ENCODE data around the gene C1QB. TPM values are rescaled to one million over a fixed set of nuclear protein-coding genes. Genes with fewer than 3 reads are reported as not detected.
A peak's percentile ranks its signal among the peaks of the same experiment; 100 is the strongest.

C1QB gene
- total RNA-seq, 1 donor from 2014 or later, result not detected

DNA sequence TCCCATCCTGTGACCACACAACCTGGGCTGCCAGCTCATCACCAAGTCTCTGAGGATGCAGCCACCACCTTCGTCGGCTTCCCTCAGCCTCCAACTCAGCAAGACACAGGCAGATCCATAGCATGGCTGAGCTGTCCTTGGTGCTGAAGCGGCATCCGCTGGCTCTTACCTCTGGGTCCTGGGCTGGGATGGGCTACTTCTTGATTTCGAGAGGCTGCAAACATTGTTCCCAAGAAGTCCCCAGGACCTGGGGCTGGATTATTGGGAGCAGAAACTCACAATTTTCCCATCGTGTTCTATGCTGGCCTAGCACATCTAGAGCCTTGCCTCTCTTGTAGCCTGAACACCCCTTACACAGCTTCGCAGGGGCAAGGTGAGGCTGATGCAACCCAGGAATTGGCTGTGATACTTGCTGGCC, 41.5 kb upstream of the C1QB start:
- no peaks in the 10 kb centered on the region for H3K9me3 Mint-ChIP-seq (ENCODE audit: unreplicated experiment)
- no peak overlapping the region for H3K27ac Mint-ChIP-seq (ENCODE audit: unreplicated experiment)
- H3K4me1 Mint-ChIP-seq (ENCODE audit: unreplicated experiment), result peaks cover 12% of the 10 kb centered on the region
- TF ChIP-seq, protein P1, sequence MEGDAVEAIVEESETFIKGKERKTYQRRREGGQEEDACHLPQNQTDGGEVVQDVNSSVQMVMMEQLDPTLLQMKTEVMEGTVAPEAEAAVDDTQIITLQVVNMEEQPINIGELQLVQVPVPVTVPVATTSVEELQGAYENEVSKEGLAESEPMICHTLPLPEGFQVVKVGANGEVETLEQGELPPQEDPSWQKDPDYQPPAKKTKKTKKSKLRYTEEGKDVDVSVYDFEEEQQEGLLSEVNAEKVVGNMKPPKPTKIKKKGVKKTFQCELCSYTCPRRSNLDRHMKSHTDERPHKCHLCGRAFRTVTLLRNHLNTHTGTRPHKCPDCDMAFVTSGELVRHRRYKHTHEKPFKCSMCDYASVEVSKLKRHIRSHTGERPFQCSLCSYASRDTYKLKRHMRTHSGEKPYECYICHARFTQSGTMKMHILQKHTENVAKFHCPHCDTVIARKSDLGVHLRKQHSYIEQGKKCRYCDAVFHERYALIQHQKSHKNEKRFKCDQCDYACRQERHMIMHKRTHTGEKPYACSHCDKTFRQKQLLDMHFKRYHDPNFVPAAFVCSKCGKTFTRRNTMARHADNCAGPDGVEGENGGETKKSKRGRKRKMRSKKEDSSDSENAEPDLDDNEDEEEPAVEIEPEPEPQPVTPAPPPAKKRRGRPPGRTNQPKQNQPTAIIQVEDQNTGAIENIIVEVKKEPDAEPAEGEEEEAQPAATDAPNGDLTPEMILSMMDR (IDR thresholded peaks at IDR 0.05; ENCODE audit: unreplicated experiment), result no peak
- H3K4me3 Mint-ChIP-seq (ENCODE audit: unreplicated experiment), result no peak overlapping the region
- H3K27me3 Mint-ChIP-seq (ENCODE audit: unreplicated experiment), result peaks cover 10% of the 10 kb centered on the region
- no peaks in the 10 kb centered on the region for H3K36me3 Mint-ChIP-seq (ENCODE audit: low read depth, unreplicated experiment)
- DNase-seq (ENCODE audit: low spot score), result peak; percentile 82

DNA sequence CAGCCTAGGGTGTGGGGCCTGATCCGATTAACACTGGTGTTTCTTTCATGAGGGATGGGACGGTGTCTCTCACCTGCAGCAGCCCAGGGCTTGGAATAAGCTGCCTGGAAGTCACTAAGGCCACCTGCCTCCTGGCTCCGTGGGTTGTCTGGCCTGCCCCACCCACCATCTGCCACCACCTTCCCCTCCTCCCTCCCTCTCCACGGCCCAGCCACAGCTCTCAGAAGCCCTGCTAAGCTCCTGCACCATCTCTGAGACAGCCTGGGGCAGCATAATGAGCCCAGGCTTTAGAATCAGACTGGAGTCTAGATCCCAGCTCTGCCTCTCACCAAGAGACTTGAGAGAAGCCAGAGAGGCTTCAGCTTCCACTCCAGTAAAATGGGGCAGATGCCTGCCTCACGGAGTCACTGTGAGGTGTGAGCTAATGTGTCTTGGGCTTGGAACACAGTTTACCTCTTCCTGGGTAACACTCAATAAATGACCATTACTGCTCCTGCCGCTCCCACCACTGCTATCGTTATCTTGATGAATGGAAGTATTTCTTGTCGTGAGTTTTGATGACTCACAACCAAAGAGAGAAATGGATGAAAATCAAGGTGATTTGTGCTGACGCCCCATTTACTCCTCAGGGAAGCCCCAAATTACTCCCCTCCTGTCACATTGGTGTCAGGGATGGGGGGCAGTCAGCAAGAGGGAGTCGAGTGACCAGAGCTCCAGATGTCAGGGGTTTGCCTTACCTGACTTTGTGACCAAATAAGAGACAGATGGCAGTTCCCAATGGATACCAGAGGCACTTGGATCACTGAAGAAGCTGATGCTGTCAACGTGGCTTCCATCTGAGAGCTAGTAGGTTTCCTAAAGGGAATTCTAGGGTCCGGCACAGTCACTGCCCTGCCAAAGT, 40.1 kb upstream of the C1QB start:
- Mint-ChIP-seq H3K9me3 (ENCODE audit: unreplicated experiment) (no peaks in the 10 kb centered on the region), H3K4me1 (ENCODE audit: unreplicated experiment) (peaks cover 4% of the 10 kb centered on the region), H3K27me3 (ENCODE audit: unreplicated experiment) (peaks cover 8% of the 10 kb centered on the region), H3K27ac (ENCODE audit: unreplicated experiment) (no peak overlapping the region), H3K4me3 (ENCODE audit: unreplicated experiment) (no peak overlapping the region), H3K36me3 (ENCODE audit: low read depth, unreplicated experiment) (no peaks in the 10 kb centered on the region)
- TF ChIP-seq, protein P1 (IDR thresholded peaks at IDR 0.05; ENCODE audit: unreplicated experiment), result no peak
- DNase-seq (ENCODE audit: low spot score), result no peak

DNA sequence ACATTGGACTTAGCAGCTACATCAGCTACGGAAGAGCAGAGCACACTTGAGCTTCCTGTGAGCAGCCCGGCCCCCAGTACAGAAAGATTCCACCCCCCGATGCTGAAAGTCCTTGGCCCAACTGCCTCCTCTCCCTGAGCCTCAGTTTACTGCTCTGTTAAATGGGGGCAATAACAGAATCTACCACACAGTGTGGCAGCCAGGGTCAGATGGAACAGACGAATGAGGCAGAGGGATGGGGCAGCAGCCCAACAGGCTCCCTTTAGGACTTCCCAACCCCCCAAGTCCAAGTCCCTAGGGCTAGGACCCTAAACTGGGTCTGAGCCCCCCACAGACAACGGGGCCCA, 39.5 kb upstream of the C1QB start:
- Mint-ChIP-seq H3K4me3 (ENCODE audit: unreplicated experiment) (no peak overlapping the region), H3K4me1 (ENCODE audit: unreplicated experiment) (no peaks in the 10 kb centered on the region), H3K9me3 (ENCODE audit: unreplicated experiment) (no peaks in the 10 kb centered on the region), H3K27me3 (ENCODE audit: unreplicated experiment) (peaks cover 7% of the 10 kb centered on the region), H3K36me3 (ENCODE audit: low read depth, unreplicated experiment) (no peaks in the 10 kb centered on the region), H3K27ac (ENCODE audit: unreplicated experiment) (no peak overlapping the region)
- TF ChIP-seq, protein P1 (IDR thresholded peaks at IDR 0.05; ENCODE audit: unreplicated experiment), result no peak
- DNase-seq (ENCODE audit: low spot score), result no peak

DNA sequence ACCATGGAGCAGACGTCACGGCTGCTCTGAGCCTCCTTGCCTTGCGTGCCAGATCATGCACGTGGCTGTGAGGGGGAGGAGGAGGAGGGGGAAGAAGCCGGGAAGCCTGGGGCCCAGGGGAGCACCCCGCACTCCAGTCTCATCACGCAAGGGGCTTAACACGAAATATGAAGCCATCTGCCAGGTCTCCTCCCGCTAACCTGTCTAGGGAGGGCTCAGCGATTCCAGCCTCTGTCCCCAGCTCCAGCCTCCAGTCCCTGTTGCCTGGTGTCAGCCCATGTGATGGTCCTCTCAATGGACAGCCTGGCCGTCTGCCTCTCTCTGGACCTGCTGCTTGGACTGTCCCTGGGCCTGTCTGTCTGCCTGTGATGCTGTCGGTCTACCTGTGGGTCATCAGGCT, 39.1 kb upstream of the C1QB start:
- H3K9me3 Mint-ChIP-seq (ENCODE audit: unreplicated experiment), result no peaks in the 10 kb centered on the region
- no peaks in the 10 kb centered on the region for H3K4me1 Mint-ChIP-seq (ENCODE audit: unreplicated experiment)
- H3K36me3 Mint-ChIP-seq (ENCODE audit: low read depth, unreplicated experiment), result no peaks in the 10 kb centered on the region

DNA sequence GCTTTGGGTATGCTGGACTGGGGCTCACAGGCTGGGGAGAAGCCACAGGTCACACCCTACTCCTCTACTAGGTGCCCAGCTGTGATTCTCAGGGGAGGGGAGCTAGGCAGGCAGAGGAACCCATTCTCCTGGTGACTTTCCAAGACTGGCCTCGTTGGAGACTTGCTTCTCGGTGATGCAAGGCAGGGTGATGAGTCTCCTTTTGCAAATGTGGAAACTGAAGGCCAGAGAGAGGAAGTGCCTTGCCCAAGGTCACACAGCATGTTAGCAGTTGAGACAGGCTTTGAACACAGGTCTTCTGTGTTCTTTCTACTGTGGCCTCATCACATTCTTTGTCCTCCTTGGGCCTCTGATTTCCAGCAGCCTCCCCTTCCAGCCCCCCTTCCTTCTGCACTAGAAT, 37.1 kb upstream of the C1QB start:
- Mint-ChIP-seq H3K9me3 (ENCODE audit: unreplicated experiment) (no peaks in the 10 kb centered on the region), H3K27me3 (ENCODE audit: unreplicated experiment) (peaks cover 4% of the 10 kb centered on the region), H3K4me3 (ENCODE audit: unreplicated experiment) (no peak overlapping the region), H3K36me3 (ENCODE audit: low read depth, unreplicated experiment) (no peaks in the 10 kb centered on the region), H3K27ac (ENCODE audit: unreplicated experiment) (no peak overlapping the region), H3K4me1 (ENCODE audit: unreplicated experiment) (no peaks in the 10 kb centered on the region)
- TF ChIP-seq, protein P1 (IDR thresholded peaks at IDR 0.05; ENCODE audit: unreplicated experiment), result no peak
- DNase-seq (ENCODE audit: low spot score), result no peak

More for the DNA sequence above, 39.1 kb upstream of the C1QB start:
- Mint-ChIP-seq H3K27me3 (ENCODE audit: unreplicated experiment) (peaks cover 7% of the 10 kb centered on the region), H3K4me3 (ENCODE audit: unreplicated experiment) (no peak overlapping the region), H3K27ac (ENCODE audit: unreplicated experiment) (no peak overlapping the region)
- TF ChIP-seq, protein P1 (IDR thresholded peaks at IDR 0.05; ENCODE audit: unreplicated experiment), result no peak
- DNase-seq (ENCODE audit: low spot score), result no peak
